T-helper 2 cell treated with Interferon-gamma antibody and Interleukin-4, amounts not matched to agents 5 μg/mL and 100 μg/mL, for 36 hours (primary cell): Measurements from ENCODE around the gene FBLN7.
A peak's percentile ranks its signal among the peaks of the same experiment; 100 is the strongest.

Experiments
- DNase-seq: peaks from one replicate; pipeline ENCODE4 v3.0.0; 2021; ENCODE audit warnings: low spot score
- H3K27ac Mint-ChIP-seq: one replicate; pipeline ENCODE4 v1.8.0; 2021; ENCODE audit warnings: mild to moderate bottlenecking, mixed read lengths
- H3K27me3 Mint-ChIP-seq: one replicate; pipeline ENCODE4 v1.8.0; 2021; ENCODE audit warnings: low read depth, mixed read lengths
- H3K36me3 Mint-ChIP-seq: one replicate; pipeline ENCODE4 v1.8.0; 2021; ENCODE audit warnings: low read depth, mixed read lengths
- H3K4me1 Mint-ChIP-seq: one replicate; pipeline ENCODE4 v1.8.0; 2021; ENCODE audit warnings: low read depth, mixed read lengths
- H3K4me3 Mint-ChIP-seq: one replicate; pipeline ENCODE4 v1.8.0; 2022; ENCODE audit warnings: mild to moderate bottlenecking, moderate library complexity, mixed read lengths
- H3K9me3 Mint-ChIP-seq: one replicate; pipeline ENCODE4 v1.8.0; 2021; ENCODE audit warnings: mixed read lengths

The FBLN7 gene

DNA sequence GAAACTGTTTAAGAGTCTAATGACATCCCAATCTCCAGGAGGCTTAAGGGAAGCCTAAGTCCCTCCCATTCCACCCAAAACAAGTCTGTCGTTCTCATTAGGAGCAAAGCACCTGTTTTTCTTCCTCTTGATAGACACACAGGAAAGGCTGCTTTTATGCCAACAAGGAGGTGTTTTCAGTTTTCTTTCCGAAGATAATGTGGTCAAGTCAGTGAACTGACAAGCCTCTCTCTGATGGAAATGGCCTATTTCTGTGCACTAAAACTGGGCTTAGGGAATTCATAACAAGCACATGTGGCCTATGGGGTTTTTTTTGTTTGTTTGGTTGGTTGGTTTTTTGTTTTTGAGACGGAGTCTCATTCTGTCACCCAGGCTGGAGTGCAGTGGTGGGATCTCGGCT lies 36.2 kb downstream of the FBLN7 start:
- no peaks in the 10 kb centered on the region for H3K36me3 Mint-ChIP-seq
- DNase-seq, result no peak
- H3K9me3 Mint-ChIP-seq, result no peaks in the 10 kb centered on the region
- H3K4me1 Mint-ChIP-seq, result peaks cover 10% of the 10 kb centered on the region
- H3K27ac Mint-ChIP-seq, result no peak overlapping the region
- no peak overlapping the region for H3K4me3 Mint-ChIP-seq
- no peaks in the 10 kb centered on the region for H3K27me3 Mint-ChIP-seq

DNA sequence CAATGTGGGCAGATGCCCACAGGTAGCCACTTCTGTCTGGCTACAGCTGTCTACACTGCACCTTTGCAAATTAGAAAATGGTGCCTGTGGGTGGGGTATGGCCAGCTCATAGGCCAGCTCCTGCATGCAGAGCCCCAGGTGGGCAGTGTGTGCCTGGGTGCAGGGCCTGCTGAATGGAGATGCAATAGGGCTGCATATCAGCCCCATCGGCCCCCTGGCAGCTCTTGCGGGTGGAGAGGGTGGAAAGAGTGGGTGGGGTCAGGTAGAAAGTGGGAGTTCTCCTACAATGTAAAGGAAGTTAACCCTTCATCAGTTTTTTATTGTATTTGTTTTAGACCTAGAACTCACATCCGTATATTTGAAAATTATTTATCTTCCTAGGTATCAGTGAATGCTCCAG lies 37.1 kb downstream of the FBLN7 start:
- Mint-ChIP-seq H3K27me3 (no peaks in the 10 kb centered on the region), H3K27ac (no peak overlapping the region), H3K9me3 (no peaks in the 10 kb centered on the region), H3K36me3 (no peaks in the 10 kb centered on the region), H3K4me3 (no peak overlapping the region), H3K4me1 (peaks cover 10% of the 10 kb centered on the region)
- no peak for DNase-seq

DNA sequence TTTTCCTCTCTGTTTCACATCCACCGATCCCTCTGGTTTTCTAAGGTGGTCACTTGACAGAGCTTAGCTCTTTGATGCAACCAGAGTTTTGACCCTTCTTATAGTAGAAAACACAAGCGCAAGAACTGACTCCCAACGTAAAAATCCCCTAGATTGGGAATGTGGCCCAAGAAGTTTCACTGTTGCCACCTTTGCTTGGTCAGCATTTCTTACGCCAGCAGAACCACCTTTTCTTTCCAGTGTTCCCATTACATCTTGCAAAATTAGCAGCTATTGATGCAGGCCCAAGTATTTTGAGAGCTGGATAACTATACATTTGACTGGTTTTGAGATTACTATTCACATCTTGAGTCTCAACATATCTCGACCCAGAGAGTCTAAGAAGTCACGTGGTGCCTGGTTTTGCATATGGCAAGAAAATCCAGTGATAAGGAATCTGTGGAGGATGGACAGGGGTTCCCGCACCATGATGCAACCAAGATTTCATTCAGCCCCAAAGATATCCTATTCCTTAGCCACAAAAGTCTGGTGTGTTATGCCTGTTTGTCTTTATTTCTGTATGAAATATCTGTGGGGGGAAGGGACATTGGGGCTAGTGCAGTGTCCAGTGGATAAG lies 37.9 kb downstream of the FBLN7 start:
- Mint-ChIP-seq H3K9me3 (no peaks in the 10 kb centered on the region), H3K4me1 (peaks cover 12% of the 10 kb centered on the region), H3K36me3 (no peaks in the 10 kb centered on the region), H3K27me3 (no peaks in the 10 kb centered on the region), H3K4me3 (no peak overlapping the region), H3K27ac (no peak overlapping the region)
- no peak for DNase-seq

DNA sequence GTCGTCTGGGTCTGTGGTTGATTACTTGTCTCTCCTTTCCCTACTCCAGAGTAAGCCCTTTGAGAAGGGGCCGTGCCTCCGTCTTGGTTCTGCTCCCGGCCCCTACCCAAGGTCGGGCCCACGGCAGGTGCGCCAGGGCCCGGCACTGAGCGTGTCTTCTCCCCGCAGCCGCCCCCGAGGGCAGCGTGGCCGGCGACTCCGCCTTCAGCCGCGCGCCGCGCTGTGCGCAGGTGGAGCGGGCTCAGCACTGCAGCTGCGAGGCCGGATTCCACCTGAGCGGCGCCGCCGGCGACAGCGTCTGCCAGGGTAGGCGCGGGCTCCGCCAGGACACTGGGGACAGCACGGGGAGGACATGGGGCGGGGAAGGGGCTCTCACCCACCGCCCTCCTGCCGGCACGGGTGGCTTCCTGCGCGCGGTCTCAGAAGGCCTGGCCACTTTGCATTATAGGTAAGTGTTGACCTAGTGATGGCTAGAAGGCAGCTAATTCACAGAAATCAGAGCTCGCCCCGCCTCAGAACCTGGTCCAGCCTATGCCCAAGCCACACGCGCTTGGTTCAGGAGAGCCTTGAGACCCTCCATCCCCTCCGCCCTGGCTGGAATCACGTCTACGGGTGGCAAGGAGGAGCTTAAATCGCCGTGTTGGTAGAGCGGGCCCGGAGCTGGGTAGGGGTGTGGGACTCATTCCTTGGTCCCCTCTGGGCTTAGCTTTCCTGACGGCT lies 43.5 kb downstream of the FBLN7 start:
- no peaks in the 10 kb centered on the region for H3K27me3 Mint-ChIP-seq
- H3K9me3 Mint-ChIP-seq, result no peaks in the 10 kb centered on the region
- peak overlapping the region; percentile 82 for H3K4me3 Mint-ChIP-seq
- H3K27ac Mint-ChIP-seq, result peak overlapping the region; percentile 79
- peaks cover 11% of the 10 kb centered on the region for H3K36me3 Mint-ChIP-seq
- DNase-seq, result peak; percentile 45
- H3K4me1 Mint-ChIP-seq, result peaks cover 35% of the 10 kb centered on the region

DNA sequence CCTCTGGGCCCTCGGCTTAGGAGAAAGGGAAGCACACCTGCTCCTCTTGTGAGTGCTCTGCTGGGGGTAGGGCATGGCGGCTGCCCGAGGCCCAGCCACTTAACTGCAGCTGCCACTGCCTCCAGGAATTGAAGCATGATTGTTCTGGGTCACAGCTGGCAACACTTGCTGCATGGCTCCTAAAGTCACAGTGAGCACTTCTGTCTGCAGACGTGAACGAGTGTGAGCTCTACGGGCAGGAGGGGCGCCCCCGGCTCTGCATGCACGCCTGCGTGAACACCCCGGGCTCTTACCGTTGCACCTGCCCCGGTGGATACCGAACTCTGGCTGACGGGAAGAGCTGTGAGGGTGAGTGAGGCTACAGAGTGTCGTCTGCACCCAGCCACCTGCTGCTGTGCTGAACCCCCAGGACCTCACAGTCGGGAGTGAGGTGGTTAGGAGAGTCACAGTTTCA lies 44.4 kb downstream of the FBLN7 start:
- Mint-ChIP-seq H3K36me3 (peaks cover 14% of the 10 kb centered on the region), H3K27me3 (no peaks in the 10 kb centered on the region), H3K4me1 (peaks cover 43% of the 10 kb centered on the region), H3K9me3 (no peaks in the 10 kb centered on the region), H3K4me3 (peak overlapping the region; percentile 82), H3K27ac (peak overlapping the region; percentile 79)
- DNase-seq, result peak; percentile 38

DNA sequence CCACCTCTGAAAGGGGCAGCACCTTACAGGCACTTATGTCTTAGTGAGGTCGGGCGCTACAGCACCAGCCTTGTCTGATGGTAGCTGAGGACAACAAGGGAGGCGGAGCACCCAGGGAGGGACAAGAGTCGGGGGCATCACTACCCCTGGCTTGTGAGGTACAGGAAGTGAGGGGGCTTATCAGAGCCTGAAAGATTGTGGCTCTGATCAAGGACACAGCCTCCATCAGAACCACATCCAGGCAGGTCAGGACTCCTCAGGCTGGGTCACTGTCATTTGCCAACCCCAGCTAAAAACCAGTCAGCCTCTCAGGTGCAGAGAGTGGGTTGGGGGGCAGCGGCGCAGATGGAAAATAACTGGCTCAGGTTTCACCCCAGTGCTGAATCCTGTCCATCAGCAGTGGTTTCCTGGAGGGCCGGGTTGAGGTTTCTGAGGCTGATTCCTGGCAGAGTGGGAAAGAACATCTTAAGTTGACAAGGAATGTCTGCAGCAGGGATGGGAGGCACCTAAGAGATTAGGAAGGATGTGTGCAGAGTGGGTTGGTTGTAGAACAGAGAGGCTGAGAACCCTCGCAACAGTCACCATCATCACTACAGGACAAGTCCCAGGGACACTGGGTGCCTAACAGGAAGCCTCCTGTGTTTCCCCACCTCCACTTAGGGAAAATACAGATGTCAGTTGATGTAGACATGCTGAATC lies 45.3 kb downstream of the FBLN7 start:
- Mint-ChIP-seq H3K36me3 (peaks cover 18% of the 10 kb centered on the region), H3K4me1 (peaks cover 51% of the 10 kb centered on the region), H3K27me3 (no peaks in the 10 kb centered on the region), H3K27ac (peak overlapping the region; percentile 79), H3K9me3 (no peaks in the 10 kb centered on the region), H3K4me3 (peak overlapping the region; percentile 82)
- no peak for DNase-seq

DNA sequence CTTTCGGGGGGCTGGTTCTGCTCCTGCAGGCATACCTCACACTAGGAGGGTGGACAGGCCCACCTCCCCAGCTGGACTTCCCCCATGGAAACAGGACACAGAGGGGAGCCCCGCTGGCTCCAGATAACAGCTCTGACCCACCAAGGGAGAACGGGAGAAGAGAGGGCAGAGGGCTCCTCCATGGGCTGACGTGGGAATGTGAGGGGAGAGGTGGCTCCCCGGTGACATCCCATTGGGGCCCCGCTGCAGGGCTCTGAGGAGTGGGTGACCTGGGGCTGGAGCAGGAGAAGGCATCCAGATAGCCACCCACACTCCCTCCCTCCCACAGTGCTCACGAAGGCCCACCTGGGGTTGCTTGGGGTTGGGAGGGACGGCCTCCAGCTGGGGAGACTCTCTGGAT lies 45.9 kb downstream of the FBLN7 start:
- Mint-ChIP-seq H3K4me1 (peaks cover 55% of the 10 kb centered on the region), H3K27ac (no peak overlapping the region), H3K27me3 (no peaks in the 10 kb centered on the region), H3K9me3 (no peaks in the 10 kb centered on the region), H3K4me3 (no peak overlapping the region), H3K36me3 (peaks cover 18% of the 10 kb centered on the region)
- no peak for DNase-seq

DNA sequence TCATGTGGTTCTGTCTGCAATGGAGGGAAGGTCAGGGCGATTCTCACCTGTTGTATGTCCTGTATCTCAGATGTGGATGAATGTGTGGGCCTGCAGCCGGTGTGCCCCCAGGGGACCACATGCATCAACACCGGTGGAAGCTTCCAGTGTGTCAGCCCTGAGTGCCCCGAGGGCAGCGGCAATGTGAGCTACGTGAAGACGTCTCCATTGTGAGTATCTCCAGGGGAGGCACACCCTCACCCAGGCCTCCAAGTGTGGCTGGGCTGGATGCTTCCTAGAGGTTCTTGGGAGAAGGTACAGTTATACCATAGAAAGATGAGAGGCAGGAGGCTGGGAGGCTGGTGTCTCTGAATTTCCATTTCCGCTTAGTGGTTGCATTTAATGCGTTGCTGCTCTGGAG lies 46.9 kb downstream of the FBLN7 start:
- peaks cover 58% of the 10 kb centered on the region for H3K4me1 Mint-ChIP-seq
- no peak overlapping the region for H3K27ac Mint-ChIP-seq
- H3K36me3 Mint-ChIP-seq, result peaks cover 22% of the 10 kb centered on the region

DNA sequence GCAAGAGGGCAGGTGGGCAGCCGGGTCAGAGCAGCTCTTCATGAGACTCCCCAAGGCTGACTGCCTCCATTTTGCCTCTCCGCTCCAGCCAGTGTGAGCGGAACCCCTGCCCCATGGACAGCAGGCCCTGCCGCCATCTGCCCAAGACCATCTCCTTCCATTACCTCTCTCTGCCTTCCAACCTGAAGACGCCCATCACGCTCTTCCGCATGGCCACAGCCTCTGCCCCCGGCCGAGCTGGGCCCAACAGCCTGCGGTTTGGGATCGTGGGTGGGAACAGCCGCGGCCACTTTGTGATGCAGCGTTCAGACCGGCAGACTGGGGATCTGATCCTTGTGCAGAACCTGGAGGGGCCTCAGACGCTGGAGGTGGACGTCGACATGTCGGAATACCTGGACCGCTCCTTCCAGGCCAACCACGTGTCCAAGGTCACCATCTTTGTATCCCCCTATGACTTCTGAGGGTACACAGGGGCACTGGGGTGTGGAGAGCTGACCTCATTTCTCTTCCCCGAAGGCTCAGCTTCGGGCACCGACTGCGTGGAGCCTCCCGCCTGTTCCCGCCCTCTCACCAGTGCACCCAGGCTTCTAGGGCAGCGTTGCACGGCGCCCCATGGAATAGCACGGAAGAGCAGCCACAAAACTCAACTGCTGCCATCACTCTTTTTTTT lies 49.0 kb downstream of the FBLN7 start:
- peaks cover 26% of the 10 kb centered on the region for H3K36me3 Mint-ChIP-seq

More for the DNA sequence above, 46.9 kb downstream of the FBLN7 start:
- DNase-seq, result no peak
- no peaks in the 10 kb centered on the region for H3K9me3 Mint-ChIP-seq
- no peak overlapping the region for H3K4me3 Mint-ChIP-seq
- H3K27me3 Mint-ChIP-seq, result no peaks in the 10 kb centered on the region

DNA sequence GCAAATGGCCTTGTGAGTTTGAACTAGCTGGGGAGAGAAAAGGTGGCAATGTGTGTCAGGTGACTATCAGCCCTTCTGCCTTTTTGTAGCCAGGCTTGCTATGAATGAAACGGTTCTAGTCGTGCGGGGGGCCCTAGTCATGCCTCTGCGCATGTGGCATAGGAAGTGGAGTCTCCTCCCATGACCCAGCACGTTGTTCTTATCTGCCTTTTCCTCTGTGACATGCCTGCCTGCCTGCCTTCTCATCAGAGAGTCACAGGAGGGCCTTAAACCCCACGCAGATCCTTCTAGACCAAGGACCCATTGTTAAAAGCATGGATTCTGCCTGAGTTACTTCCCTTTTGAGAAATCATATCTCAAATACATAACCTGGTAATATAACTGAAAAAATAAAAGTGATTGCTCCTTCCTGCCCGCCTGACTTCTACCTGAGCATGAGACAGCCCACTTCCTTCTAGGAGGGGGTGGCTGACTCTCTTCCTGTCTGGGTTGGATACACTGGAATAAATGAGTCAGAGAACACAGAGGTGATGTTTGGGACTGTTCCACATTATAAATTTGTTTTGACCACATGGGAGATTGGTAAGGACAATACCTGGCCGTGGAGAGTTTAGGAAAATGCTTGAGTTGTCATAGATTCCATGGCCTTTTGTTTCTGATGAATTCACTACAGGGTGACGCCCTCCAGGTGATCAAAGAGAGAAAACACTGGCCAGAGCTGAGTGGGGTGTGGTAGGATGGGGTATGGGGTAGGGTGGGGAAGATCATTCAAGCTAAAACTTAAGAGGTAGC lies 49.8 kb downstream of the FBLN7 start:
- Mint-ChIP-seq H3K9me3 (no peaks in the 10 kb centered on the region), H3K4me3 (peak overlapping the region; percentile 65), H3K4me1 (peaks cover 57% of the 10 kb centered on the region), H3K27me3 (no peaks in the 10 kb centered on the region), H3K27ac (peak overlapping the region; percentile 98), H3K36me3 (peaks cover 26% of the 10 kb centered on the region)
- DNase-seq, result peak; percentile 83

More for the DNA sequence above, 49.0 kb downstream of the FBLN7 start:
- H3K4me1 Mint-ChIP-seq, result peaks cover 59% of the 10 kb centered on the region
- peak overlapping the region; percentile 65 for H3K4me3 Mint-ChIP-seq
- H3K27me3 Mint-ChIP-seq, result no peaks in the 10 kb centered on the region
- DNase-seq, result no peak
- H3K27ac Mint-ChIP-seq, result peak overlapping the region; percentile 98
- no peaks in the 10 kb centered on the region for H3K9me3 Mint-ChIP-seq

DNA sequence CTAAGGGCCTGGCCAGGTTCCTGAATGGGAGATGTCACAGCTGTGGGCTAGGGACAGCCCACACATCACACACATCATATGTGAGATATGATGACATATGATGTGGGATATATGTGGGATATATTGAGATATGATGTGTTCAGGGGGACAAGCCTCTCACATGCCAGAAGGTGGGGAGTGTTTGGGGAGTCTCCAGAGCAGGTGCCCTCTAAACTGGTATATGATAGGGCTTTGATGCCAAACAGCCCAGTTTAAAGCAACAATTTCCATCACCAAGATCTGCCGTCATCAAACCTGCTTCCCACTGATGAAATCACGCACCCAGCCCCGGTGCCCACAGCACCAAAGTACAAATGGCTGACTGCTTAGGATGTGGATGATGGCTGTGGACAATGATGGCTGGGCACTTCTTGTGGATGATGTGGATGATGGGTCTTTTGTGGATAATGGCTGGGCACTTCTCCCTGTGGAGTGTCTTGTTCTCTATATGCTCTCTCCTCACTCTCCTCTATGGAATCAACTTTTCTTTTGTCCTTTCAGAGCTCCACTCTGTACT lies 50.9 kb downstream of the FBLN7 start:
- Mint-ChIP-seq H3K27ac (peak overlapping the region; percentile 98), H3K9me3 (no peaks in the 10 kb centered on the region), H3K4me3 (peak overlapping the region; percentile 65), H3K4me1 (peaks cover 46% of the 10 kb centered on the region), H3K36me3 (peaks cover 26% of the 10 kb centered on the region), H3K27me3 (no peaks in the 10 kb centered on the region)
- DNase-seq, result no peak

DNA sequence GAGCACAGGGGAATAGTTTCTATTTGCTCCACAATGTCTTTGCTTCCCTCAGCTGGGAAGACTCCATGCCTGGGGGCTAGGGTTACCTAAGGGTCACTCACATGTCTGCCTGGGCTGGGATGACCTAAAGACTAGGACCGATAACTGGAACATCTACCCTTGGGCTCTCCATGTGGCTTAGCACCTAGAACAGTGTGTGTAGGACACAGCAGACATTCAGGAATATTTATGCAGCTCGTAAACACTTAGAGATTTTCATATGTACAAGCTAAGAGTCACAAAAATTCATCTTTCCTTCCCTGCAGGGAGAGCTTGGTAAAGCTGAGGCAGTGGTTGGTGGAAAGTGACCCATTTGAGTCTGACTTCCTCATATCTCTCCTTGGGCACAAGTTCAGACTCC lies 55.8 kb downstream of the FBLN7 start:
- Mint-ChIP-seq H3K4me3 (peak overlapping the region; percentile 55), H3K9me3 (no peaks in the 10 kb centered on the region), H3K27me3 (no peaks in the 10 kb centered on the region), H3K4me1 (peaks cover 35% of the 10 kb centered on the region), H3K27ac (no peak overlapping the region), H3K36me3 (peaks cover 10% of the 10 kb centered on the region)
- DNase-seq, result no peak

DNA sequence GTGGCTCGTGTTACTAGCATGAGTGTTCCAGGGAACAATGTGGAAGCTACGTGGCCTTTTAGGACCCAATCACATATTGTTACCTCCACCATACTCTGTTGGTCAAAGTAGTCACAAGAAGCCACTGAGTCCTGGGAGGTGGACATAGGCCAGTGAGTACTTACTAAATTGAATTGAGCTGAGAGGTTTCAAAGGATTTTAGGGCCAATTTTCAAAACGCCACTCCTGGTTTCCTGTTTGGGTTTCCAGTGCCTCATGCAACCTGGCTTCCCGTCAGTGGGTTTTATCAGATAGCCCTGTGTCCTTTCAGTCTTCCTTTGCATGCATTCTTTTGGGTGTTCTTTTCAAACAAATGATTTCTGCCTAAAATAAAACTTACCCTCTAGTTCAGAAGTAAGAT lies 56.3 kb downstream of the FBLN7 start:
- H3K4me1 Mint-ChIP-seq, result peaks cover 32% of the 10 kb centered on the region
- peaks cover 1% of the 10 kb centered on the region for H3K9me3 Mint-ChIP-seq
- peaks cover 10% of the 10 kb centered on the region for H3K36me3 Mint-ChIP-seq
- peak overlapping the region; percentile 61 for H3K27ac Mint-ChIP-seq
- no peak for DNase-seq
- peak overlapping the region; percentile 55 for H3K4me3 Mint-ChIP-seq
- no peaks in the 10 kb centered on the region for H3K27me3 Mint-ChIP-seq
